NCI-H1092 (cell line): Measurements from ENCODE around the gene CHST13.
"Not testable (repeated sequence)": the region's sequence is repeated elsewhere in the genome, so short reads cannot be mapped to it uniquely, and the experiment has no call there.

Experiments used
- DNase-seq: peaks from one replicate; lab custom pipeline; 2025; lab: John Stamatoyannopoulos, UW

Gene CHST13

GRCh38 chr3:126525853-126526667, 2.1 kb downstream of the CHST13 start:
- DNase-seq: no peak

- DNase-seq: no peak
Measured at GRCh38 chr3:126526668-126527005, 2.7 kb downstream of the CHST13 start.

- DNase-seq: no peak
Measured at GRCh38 chr3:126527006-126527405, 3.1 kb downstream of the CHST13 start.

GRCh38 chr3:126527455-126528211, 3.7 kb downstream of the CHST13 start:
- DNase-seq: no peak

GRCh38 chr3:126528419-126528799, 4.5 kb downstream of the CHST13 start:
- no peak for DNase-seq

GRCh38 chr3:126528800-126529541, 5.0 kb downstream of the CHST13 start:
- no peak for DNase-seq

GRCh38 chr3:126529585-126530170, 5.7 kb downstream of the CHST13 start:
- no peak for DNase-seq

GRCh38 chr3:126530171-126531050, 6.5 kb downstream of the CHST13 start:
- DNase-seq: no peak

GRCh38 chr3:126531051-126531330, 7.0 kb downstream of the CHST13 start:
- no peak for DNase-seq

GRCh38 chr3:126533506-126533905, 9.6 kb downstream of the CHST13 start:
- DNase-seq: no peak

GRCh38 chr3:126534716-126535115, 10.8 kb downstream of the CHST13 start:
- DNase-seq: not testable (repeated sequence)

- no peak for DNase-seq
Measured at GRCh38 chr3:126535636-126536035, 11.7 kb downstream of the CHST13 start.

GRCh38 chr3:126536126-126536525, 12.2 kb downstream of the CHST13 start:
- no peak for DNase-seq

GRCh38 chr3:126537116-126537729, 13.3 kb downstream of the CHST13 start:
- DNase-seq: no peak

- DNase-seq: no peak
Measured at GRCh38 chr3:126537730-126538281, 13.9 kb downstream of the CHST13 start.

- no peak for DNase-seq
Measured at GRCh38 chr3:126538316-126538715, 14.4 kb downstream of the CHST13 start.

GRCh38 chr3:126538966-126539365, 15.0 kb downstream of the CHST13 start:
- no peak for DNase-seq

GRCh38 chr3:126539558-126540250, 15.7 kb downstream of the CHST13 start:
- no peak for DNase-seq

- no peak for DNase-seq
Measured at GRCh38 chr3:126540342-126540849, 16.4 kb downstream of the CHST13 start.
